ENCODE measurements around the gene OGFOD2. TPM values are rescaled to one million over a fixed set of nuclear protein-coding genes. Genes with fewer than 3 reads are reported as not detected.

The OGFOD2 gene
- total RNA-seq, 2 experiments from 2014 or later = 13.1 to 25.0 TPM

DNA sequence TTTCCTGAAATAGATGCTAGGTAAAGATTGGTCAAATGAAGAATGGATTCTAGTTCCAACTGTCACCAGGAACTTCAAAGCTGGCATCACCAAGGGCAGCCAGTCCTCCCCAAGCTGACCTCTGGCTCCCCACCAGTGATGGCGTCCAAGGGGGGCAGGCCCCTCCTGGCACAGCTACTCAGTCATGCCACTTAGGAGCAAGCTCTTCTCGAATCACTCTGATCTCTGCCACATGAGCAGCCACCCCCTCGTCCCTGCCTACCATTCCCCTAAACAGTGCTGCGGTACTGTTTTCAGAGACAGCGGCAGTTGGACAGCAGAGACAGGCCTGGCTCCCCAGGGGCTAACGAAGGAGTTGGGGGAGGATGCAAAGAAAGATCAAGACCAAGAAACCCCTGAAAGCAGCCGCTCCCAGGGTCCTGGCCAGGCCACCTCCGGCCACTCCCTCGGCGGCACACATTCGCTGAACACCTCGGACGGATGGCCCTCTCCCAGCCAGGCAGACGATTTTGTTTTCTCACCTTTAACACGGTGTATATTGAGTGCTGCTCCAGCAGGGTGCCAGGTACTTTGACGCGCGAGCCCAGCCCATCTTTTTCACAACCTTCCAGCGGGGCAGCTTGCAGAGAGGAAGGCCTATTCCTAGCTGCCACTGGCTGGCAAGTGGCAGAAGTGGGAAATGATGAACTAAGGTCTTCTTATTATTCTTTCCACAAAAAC is 52.8 kb downstream of the OGFOD2 start:
- no peak for TF ChIP-seq EZH2phosphoT487 (IDR thresholded peaks at IDR 0.05; ENCODE audit: borderline replicate concordance, low read depth, low read length)
- TF ChIP-seq, protein P1, sequence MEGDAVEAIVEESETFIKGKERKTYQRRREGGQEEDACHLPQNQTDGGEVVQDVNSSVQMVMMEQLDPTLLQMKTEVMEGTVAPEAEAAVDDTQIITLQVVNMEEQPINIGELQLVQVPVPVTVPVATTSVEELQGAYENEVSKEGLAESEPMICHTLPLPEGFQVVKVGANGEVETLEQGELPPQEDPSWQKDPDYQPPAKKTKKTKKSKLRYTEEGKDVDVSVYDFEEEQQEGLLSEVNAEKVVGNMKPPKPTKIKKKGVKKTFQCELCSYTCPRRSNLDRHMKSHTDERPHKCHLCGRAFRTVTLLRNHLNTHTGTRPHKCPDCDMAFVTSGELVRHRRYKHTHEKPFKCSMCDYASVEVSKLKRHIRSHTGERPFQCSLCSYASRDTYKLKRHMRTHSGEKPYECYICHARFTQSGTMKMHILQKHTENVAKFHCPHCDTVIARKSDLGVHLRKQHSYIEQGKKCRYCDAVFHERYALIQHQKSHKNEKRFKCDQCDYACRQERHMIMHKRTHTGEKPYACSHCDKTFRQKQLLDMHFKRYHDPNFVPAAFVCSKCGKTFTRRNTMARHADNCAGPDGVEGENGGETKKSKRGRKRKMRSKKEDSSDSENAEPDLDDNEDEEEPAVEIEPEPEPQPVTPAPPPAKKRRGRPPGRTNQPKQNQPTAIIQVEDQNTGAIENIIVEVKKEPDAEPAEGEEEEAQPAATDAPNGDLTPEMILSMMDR (conservative IDR thresholded peaks at IDR 0.05; ENCODE audit: low read length) = no peak
- H3K9me3 ChIP-seq (ENCODE audit: low read length) = no peaks in the 10 kb centered on the region
- H3K4me2 ChIP-seq (ENCODE audit: low read length) = no peak overlapping the region
- H4K20me1 ChIP-seq (ENCODE audit: insufficient read depth, low read length) = no peaks in the 10 kb centered on the region
- intact Hi-C loops (cut with micrococcal nuclease; ENCODE audit: unreplicated experiment) = no loop called here
- no peak for DNase-seq (ENCODE audit: low spot score)
- H3K4me3 ChIP-seq (ENCODE audit: low read depth, low read length, poor library complexity, severe bottlenecking) = no peak overlapping the region
- no peaks in the 10 kb centered on the region for H3K9me2 ChIP-seq (ENCODE audit: insufficient read depth, low read length)
- H3K79me2 ChIP-seq (ENCODE audit: insufficient read depth, low read depth, low read length) = no peaks in the 10 kb centered on the region
- H2AFZ ChIP-seq (ENCODE audit: low read length) = no peak overlapping the region
- no peaks in the 10 kb centered on the region for H3K36me3 ChIP-seq (ENCODE audit: insufficient read depth, low read length)
- ChIA-PET POLR2A (interaction anchor here (1.4 kb wide), 1 partner anchor 15 kb away, joined by 3 read pairs; no protein-coding TSS in a partner anchor), CTCF (ENCODE audit: unreplicated experiment) (no interaction called here)
- no peaks in the 10 kb centered on the region for H3K4me1 ChIP-seq (ENCODE audit: insufficient read depth, low read length, poor library complexity, severe bottlenecking)
- H3K27ac ChIP-seq (ENCODE audit: low read depth, low read length, poor library complexity, severe bottlenecking) = no peak overlapping the region
- BruUV-seq (replicated peaks) = no TSS peak

GRCh38 chr12:123028475-123028874 is 53.4 kb downstream of the OGFOD2 start:
- H3K27ac ChIP-seq (ENCODE audit: low read depth, low read length, poor library complexity, severe bottlenecking) = no peak overlapping the region
- H2AFZ ChIP-seq (ENCODE audit: low read length) = no peak overlapping the region
- no peaks in the 10 kb centered on the region for H3K9me3 ChIP-seq (ENCODE audit: low read length)
- no peak for DNase-seq (ENCODE audit: low spot score)
- no peaks in the 10 kb centered on the region for H3K4me1 ChIP-seq (ENCODE audit: insufficient read depth, low read length, poor library complexity, severe bottlenecking)
- BruUV-seq (replicated peaks) = no TSS peak
- TF ChIP-seq, protein P1 (conservative IDR thresholded peaks at IDR 0.05; ENCODE audit: low read length) = no peak
- no peak for TF ChIP-seq EZH2phosphoT487 (IDR thresholded peaks at IDR 0.05; ENCODE audit: borderline replicate concordance, low read depth, low read length)
- no peaks in the 10 kb centered on the region for H4K20me1 ChIP-seq (ENCODE audit: insufficient read depth, low read length)
- H3K4me3 ChIP-seq (ENCODE audit: low read depth, low read length, poor library complexity, severe bottlenecking) = no peak overlapping the region
- no peaks in the 10 kb centered on the region for H3K36me3 ChIP-seq (ENCODE audit: insufficient read depth, low read length)
- no peak overlapping the region for H3K4me2 ChIP-seq (ENCODE audit: low read length)
- ChIA-PET POLR2A (interaction anchor here (0.8 kb wide), 1 partner anchor 305 kb away, joined by 4 read pairs; no protein-coding TSS in a partner anchor), CTCF (ENCODE audit: unreplicated experiment) (no interaction called here)
- no peaks in the 10 kb centered on the region for H3K79me2 ChIP-seq (ENCODE audit: insufficient read depth, low read depth, low read length)
- H3K9me2 ChIP-seq (ENCODE audit: insufficient read depth, low read length) = no peaks in the 10 kb centered on the region
- intact Hi-C loops (cut with micrococcal nuclease; ENCODE audit: unreplicated experiment) = no loop called here

DNA sequence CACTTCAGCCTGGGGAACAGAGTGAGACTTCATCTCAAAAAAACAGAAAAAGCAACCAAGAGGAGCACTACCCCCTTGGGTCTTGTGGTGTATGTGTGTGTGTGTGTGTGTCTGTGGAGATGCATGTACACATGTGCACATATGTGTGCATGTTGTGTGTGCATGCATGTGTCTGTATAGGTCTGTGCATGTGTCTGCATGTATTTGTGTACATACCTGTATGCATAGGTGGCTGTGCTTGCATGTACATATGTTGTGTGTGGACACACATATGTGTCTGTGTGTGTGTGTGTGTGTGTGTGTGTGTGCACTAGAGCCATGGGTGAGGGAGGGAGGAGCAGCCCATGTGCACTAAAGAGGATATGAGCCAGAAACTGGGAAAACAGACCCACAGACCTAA is 54.5 kb downstream of the OGFOD2 start:
- BruUV-seq (replicated peaks) = no TSS peak
- no peak overlapping the region for H2AFZ ChIP-seq (ENCODE audit: low read length)
- no peak overlapping the region for H3K4me2 ChIP-seq (ENCODE audit: low read length)
- no peaks in the 10 kb centered on the region for H3K79me2 ChIP-seq (ENCODE audit: insufficient read depth, low read depth, low read length)
- no peaks in the 10 kb centered on the region for H3K9me2 ChIP-seq (ENCODE audit: insufficient read depth, low read length)
- no peaks in the 10 kb centered on the region for H3K9me3 ChIP-seq (ENCODE audit: low read length)
- no peak for DNase-seq (ENCODE audit: low spot score)
- H3K4me3 ChIP-seq (ENCODE audit: low read depth, low read length, poor library complexity, severe bottlenecking) = no peak overlapping the region
- ChIA-PET POLR2A (interaction anchor here (0.8 kb wide), 1 partner anchor 304 kb away, joined by 4 read pairs; no protein-coding TSS in a partner anchor), CTCF (ENCODE audit: unreplicated experiment) (no interaction called here)
- H3K4me1 ChIP-seq (ENCODE audit: insufficient read depth, low read length, poor library complexity, severe bottlenecking) = no peaks in the 10 kb centered on the region
- no peaks in the 10 kb centered on the region for H4K20me1 ChIP-seq (ENCODE audit: insufficient read depth, low read length)
- H3K27ac ChIP-seq (ENCODE audit: low read depth, low read length, poor library complexity, severe bottlenecking) = no peak overlapping the region
- no peak for TF ChIP-seq EZH2phosphoT487 (IDR thresholded peaks at IDR 0.05; ENCODE audit: borderline replicate concordance, low read depth, low read length)
- TF ChIP-seq, protein P1 (conservative IDR thresholded peaks at IDR 0.05; ENCODE audit: low read length) = no peak
- intact Hi-C loops (cut with micrococcal nuclease; ENCODE audit: unreplicated experiment) = no loop called here
- no peaks in the 10 kb centered on the region for H3K36me3 ChIP-seq (ENCODE audit: insufficient read depth, low read length)
